Brain pericyte (primary cell): ENCODE data around the gene COL17A1.
A peak's percentile ranks its signal among the peaks of the same experiment; 100 is the strongest.

Experiments
- DNase-seq: peaks from one replicate; pipeline ENCODE4 v3.0.0-alpha.2; 2012; ENCODE audit warnings: low read depth, low spot score

COL17A1 gene

GRCh38 chr10:104098358-104098925 lies 12.8 kb upstream of the COL17A1 start:
- no peak for DNase-seq

- no peak for DNase-seq
These were observed 11.0 kb upstream of the COL17A1 start for GRCh38 chr10:104096692-104097091.

GRCh38 chr10:104092749-104093148 lies 7.1 kb upstream of the COL17A1 start:
- DNase-seq: no peak

- no peak for DNase-seq
These were observed 4.9 kb upstream of the COL17A1 start for GRCh38 chr10:104090611-104091010.

- DNase-seq: no peak
These were observed 3.9 kb upstream of the COL17A1 start for GRCh38 chr10:104089621-104090020.

GRCh38 chr10:104088239-104088638 lies 2.6 kb upstream of the COL17A1 start:
- no peak for DNase-seq

GRCh38 chr10:104084482-104085142 lies 1.1 kb downstream of the COL17A1 start:
- no peak for DNase-seq

- no peak for DNase-seq
These were observed 3.7 kb downstream of the COL17A1 start for GRCh38 chr10:104081998-104082397.

GRCh38 chr10:104080762-104081161 lies 4.9 kb downstream of the COL17A1 start:
- no peak for DNase-seq

- DNase-seq: no peak
These were observed 8.0 kb downstream of the COL17A1 start for GRCh38 chr10:104077663-104078151.

GRCh38 chr10:104077247-104077646 lies 8.4 kb downstream of the COL17A1 start:
- DNase-seq: no peak

- DNase-seq: peak; percentile 60
These were observed 8.9 kb downstream of the COL17A1 start for GRCh38 chr10:104076743-104077160.

- no peak for DNase-seq
These were observed 11.2 kb downstream of the COL17A1 start for GRCh38 chr10:104074505-104074904.

- no peak for DNase-seq
These were observed 12.9 kb downstream of the COL17A1 start for GRCh38 chr10:104072786-104073185.

- no peak for DNase-seq
These were observed 16.1 kb downstream of the COL17A1 start for GRCh38 chr10:104069613-104070012.

GRCh38 chr10:104067525-104067924 lies 18.2 kb downstream of the COL17A1 start:
- DNase-seq: no peak

GRCh38 chr10:104066945-104067344 lies 18.7 kb downstream of the COL17A1 start:
- no peak for DNase-seq

- no peak for DNase-seq
These were observed 19.9 kb downstream of the COL17A1 start for GRCh38 chr10:104065748-104066147.

- no peak for DNase-seq
These were observed 24.5 kb downstream of the COL17A1 start for GRCh38 chr10:104061196-104061595.

GRCh38 chr10:104059364-104059763 lies 26.3 kb downstream of the COL17A1 start:
- no peak for DNase-seq

- DNase-seq: no peak
These were observed 28.0 kb downstream of the COL17A1 start for GRCh38 chr10:104057717-104058116.

GRCh38 chr10:104056619-104057273 lies 28.9 kb downstream of the COL17A1 start:
- DNase-seq: no peak

GRCh38 chr10:104054430-104054829 lies 31.2 kb downstream of the COL17A1 start:
- DNase-seq: no peak
